Lung microvascular endothelial cell (primary cell): ENCODE data around the gene PARD3B. TPM values are rescaled to one million over a fixed set of nuclear protein-coding genes. Genes with fewer than 3 reads are reported as not detected.
A peak's percentile ranks its signal among the peaks of the same experiment; 100 is the strongest.

ENCODE experiments used
- DNase-seq, 2 donors: peaks; one replicate each; pipeline versions ENCODE4 v3.0.0 to v3.0.0-alpha.2; 2010; ENCODE audit warnings: low read depth in 2 of 2
- total RNA-seq: library from RNA; depleted of rRNA; stranded (reverse); fragments of >200 nt; gene quantifications from 2 replicates; pipeline ENCODE4 v1.2.1, GENCODE V29; 2014

The PARD3B gene
- total RNA-seq, 1 donor from 2014 or later = 10.9 TPM

DNA sequence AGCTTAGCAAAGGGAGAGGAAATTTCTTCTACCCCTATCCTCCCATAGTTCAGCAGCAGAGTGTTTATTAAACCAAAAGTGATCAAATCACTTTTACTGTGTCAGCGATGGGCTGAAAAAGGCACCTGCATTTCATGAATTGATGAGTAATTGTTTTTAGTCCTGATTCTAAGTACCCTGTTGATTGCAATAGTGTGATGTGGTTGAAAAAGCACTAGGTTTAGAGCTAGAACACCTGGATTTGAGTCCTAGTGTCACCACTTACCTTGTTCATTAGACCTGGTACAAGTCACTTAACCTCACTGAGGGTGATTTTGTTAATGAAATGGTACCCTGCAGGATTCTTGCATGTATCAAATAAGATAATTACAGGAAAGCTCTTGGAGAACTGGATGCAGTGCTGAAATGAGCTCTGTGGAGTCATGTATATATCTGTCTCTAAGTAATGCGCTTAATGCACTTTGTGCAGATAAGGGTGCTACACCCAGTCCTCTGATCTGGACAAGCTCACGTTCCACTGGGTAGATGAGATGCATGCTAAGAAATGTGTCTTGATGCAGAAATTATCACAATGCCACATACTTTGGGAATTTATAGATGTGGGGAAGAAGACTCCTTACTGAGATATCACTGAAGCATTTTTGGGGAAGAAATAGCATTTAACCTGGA is 289.6 kb downstream of the PARD3B start:
- no peak for DNase-seq

DNA sequence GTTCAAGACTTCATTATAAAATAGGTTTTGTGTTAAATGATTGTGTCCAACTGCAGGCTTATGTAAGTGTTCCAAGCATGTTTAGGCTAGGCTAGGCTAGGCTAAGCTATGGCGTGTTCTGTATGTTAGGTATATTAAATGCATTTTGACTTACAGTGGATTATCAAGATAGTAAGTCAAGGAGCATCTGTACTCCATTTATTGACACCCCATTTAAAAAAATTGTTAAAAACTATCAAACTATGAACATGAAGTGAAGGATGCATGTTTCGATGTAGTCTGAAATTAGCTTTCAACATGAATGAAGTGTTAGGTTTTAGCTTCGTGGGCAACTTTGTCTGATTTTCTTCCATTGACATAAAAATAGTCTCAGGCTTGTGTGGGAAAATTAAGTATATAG is 290.5 kb downstream of the PARD3B start:
- no peak for DNase-seq

GRCh38 chr2:204840504-204840903 is 295.2 kb downstream of the PARD3B start:
- DNase-seq = no peak

DNA sequence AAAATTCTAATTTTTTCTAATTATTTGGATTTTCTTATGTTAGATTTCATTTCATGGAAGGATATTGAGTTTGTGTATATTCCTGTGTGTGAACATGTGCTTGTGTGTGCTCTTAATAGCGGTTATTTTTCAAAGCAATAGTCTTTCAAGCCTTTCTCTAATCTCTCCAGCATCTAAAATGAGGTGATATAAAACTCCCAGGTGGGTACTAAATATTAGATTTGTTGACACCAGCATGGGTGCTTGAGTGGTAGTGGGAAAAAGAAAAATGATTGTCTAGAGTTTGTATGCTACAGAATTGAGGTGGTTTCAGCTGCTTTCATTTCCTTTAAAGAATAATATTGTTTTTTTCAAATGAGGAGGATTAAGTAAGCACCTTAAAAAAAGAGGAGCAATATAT is 296.8 kb downstream of the PARD3B start:
- DNase-seq = no peak

- peak; percentile 16 to 91 for DNase-seq
These were observed 297.6 kb downstream of the PARD3B start for GRCh38 chr2:204842661-204843485.

DNA sequence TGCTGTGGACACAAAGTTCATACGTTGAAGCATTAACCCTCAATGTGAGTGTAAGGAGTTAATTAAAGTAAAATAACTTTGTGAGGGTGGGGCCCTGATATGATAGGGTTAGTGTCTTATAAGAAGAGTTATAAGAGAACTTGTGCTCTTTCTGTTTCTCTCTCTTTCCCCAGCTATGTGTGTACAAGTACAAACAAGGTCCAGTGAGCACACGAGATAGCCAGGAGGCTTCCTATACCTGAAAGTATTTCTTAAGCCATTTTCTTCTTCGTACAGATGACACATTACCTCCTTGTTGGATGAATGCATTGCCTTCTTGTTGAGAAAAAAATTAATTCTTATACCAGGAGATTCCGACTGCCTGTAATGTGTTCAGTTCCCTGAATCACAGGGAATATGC is 301.2 kb downstream of the PARD3B start:
- no peak for DNase-seq

DNA sequence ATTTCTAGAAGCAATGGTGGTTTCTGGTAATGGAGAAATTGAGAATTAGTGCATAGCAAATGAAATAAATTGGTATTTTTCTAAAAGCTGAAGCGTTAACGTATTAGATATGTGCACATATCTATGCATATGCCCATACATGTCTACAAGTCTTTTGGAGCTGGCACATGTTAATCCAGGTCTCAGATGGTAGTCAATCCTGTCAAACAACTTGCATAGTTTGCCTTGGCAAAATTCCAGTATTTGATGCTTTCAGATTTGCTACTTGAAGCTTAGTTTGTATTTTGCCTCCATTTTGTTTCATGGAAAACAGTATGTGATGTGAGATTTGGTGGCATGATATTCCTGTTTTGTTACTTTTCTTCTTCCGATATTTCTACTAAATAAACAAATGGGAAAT is 304.6 kb downstream of the PARD3B start:
- peak in 1 of 2 donors; percentile 16 for DNase-seq

- no peak for DNase-seq
These were observed 305.3 kb downstream of the PARD3B start for GRCh38 chr2:204850581-204850980.

- no peak for DNase-seq
These were observed 308.6 kb downstream of the PARD3B start for GRCh38 chr2:204853905-204854304.

GRCh38 chr2:204860274-204860673 is 315.0 kb downstream of the PARD3B start:
- DNase-seq = no peak

- no peak for DNase-seq
These were observed 317.5 kb downstream of the PARD3B start for GRCh38 chr2:204862809-204863208.

DNA sequence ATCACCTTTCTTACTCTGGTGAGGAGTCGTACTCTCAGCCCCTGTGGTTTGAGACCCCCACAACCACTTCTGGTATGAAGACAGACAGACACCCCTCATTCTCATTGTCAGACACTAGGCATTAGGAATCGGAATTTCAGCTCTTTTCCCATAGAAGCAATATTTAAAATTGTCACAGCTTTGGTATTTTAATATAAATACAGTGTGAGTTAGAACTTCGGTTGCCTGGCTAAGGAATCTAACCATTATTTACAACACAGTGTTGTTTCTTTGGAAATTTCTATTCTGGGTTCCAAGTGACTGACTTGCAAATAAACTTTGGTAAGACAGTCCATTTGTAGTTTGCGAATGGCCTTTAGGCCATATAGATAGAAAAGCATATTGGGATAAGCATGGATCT is 318.1 kb downstream of the PARD3B start:
- DNase-seq = no peak

DNA sequence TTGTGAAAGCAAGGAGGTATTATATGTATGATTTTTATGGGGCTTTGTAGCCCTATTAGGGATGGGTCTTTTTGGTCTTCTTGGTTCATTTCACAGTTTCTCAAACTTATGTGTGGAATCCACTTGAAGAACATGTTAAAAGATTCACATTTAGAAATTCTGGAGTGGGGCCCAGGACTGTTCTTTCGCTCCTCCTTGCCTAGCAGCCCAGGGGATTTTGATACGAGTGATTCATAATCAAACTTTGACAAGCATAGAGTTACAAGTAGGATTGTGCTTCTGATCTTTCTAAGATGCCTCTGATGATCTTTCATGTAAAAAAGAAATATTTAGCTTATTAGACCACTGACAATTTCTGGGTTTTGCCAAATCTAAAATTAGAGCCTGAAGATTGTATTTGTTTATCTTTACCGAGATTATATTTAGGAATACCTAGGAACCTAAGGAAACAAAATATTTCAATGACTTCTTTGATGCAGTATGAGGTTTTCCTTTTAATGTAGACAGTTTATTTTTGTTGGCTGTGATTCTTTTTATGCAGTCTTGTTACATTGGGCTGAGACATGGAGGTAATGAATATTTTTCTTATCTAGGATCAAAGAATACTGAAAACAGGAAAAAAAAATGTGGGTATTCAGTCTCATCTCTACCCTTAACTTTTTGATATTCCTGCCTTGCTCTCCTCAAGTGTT is 324.0 kb downstream of the PARD3B start:
- DNase-seq = peak in 1 of 2 donors; percentile 31

DNA sequence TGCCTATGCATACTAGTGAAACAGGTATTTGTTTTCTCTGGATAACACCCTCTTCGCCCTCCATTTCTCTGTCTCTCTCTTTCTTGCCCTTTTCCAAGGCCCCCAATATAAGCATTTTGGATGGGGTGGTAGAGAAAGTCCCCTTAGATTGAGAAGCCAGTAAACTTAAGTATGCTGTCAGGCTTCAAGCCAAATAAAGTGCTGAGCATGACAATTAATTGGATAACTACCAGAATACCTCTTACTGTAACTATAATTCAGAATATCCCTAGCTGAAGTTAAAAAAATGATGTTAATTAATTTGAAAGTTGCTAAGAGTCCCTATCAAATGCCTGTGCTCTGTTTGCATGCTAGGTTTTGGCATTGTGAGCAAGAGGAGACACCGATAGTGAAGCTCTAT is 324.8 kb downstream of the PARD3B start:
- no peak for DNase-seq

- peak; percentile 72 to 84 for DNase-seq
These were observed 326.1 kb downstream of the PARD3B start for GRCh38 chr2:204871231-204871953.

DNA sequence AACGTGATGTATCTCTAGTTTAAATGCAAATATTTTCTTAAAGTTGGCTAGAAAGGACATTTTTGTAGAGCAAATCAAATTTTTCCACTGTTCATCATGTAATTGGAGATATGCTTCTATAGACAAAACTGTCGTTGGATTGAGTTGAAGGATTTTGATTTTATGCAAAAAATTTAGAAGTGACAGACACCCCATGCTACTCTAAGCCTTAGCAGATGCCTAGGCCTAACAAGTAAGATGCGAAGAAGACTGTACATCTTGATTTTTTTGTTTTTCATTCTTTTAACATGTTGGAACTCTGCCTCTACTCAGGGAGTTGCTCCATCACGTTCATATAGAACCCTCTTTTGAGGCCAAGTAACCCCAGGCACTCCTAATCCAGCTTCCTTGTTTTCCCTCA is 331.0 kb downstream of the PARD3B start:
- DNase-seq = no peak

DNA sequence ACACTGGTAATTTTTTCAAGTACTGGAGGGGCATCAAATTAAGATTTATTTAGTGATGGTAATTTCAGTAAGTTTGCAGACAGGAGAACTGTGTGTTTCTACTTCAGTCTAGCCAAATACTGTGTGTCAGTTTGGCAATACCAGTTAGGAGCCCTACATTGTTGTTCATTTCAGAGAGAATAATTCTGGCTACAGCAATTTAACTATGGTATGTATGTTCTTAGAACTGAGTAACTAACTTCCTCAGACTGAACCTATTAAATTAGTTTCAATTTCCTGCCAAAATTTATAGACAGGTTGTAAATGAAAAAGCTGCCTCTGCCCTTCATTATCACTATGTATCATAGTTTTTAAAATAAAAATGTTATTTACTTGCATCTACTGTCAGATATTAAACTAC is 332.4 kb downstream of the PARD3B start:
- DNase-seq = no peak

DNA sequence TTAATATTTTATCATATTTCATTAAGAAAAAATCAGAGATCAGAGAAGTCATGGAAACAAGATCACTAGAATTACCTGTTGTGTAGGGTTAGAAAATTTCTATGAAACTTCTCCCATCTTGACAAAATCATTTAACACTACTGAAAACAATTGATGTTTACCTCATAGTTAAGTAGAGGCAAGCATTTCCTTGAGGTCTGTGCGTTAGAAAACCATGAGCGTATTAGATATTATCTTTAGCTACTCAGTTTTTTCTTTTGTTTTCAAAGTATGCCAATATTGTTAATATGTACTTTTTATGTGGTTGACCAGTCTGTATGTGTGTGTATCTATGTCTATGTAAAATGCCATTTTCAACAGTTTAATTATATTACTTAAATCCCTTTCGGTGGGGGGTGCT is 335.7 kb downstream of the PARD3B start:
- DNase-seq = no peak

DNA sequence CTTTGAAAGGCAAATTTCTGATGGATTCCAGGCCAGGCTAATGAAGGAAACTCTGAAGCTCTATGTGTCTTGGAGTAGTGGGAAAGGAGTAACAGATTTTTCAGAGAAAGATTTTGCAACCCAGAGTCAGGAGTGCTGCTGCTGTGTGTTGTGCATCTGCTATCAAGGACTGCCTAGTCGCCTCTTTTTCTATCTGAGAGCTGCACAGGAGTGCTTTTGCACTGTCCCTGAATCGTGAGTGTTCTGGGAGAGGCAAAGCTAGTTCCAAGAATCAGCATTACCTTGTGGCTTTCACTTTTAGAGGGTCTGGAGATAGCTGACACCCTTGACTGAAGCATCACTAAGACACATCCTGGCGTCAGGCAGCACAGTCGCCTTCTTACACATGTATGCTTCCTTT is 336.4 kb downstream of the PARD3B start:
- DNase-seq = no peak

GRCh38 chr2:204885747-204886146 is 340.5 kb downstream of the PARD3B start:
- DNase-seq = peak in 1 of 2 donors; percentile 41

GRCh38 chr2:204886713-204887112 is 341.4 kb downstream of the PARD3B start:
- no peak for DNase-seq

GRCh38 chr2:204888222-204888621 is 342.9 kb downstream of the PARD3B start:
- DNase-seq = no peak
